ENCODE measurements around the gene SARS1.
A peak's percentile ranks its signal among the peaks of the same experiment; 100 is the strongest.

SARS1 gene

DNA sequence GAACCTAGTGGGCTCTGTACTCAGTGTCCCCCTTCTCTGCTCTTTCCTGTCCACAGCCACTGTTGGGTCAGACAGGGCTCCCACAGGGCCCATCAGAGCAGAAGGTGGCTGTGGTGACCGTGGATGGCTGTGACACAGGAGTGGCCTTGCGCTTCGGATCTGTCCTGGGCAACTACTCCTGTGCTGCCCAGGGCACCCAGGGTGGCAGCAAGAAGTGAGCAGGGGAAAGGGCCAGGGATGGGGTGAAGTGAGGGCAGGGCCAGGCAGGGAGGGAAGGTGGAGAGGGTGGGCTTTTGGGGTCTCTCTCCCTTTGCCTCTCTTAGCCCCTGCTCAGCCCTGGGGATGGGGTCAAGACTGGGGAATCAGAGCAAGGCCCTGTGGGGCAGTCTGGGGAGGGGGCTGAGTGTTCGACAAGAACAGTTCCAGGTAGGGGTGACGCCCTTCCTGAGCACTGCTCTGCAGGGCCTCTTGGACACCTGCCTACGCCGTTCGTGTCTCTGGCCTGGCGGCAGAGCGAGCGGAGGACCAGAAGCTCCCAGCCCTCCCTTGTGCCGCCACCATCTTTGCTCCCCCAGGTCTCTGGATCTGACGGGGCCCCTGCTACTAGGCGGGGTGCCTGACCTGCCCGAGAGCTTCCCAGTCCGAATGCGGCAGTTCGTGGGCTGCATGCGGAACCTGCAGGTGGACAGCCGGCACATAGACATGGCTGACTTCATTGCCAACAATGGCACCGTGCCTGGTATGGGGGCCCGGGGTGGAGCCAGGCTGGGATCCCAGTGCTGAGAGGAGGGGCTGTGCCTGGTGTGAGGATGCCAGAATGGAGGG is 48.7 kb downstream of the SARS1 start:
- no peaks in the 10 kb centered on the region for H3K4me1 ChIP-seq
- no peak overlapping the region for H3K4me3 ChIP-seq (ENCODE audit: low read depth, low read length)
- TF ChIP-seq, protein P1, sequence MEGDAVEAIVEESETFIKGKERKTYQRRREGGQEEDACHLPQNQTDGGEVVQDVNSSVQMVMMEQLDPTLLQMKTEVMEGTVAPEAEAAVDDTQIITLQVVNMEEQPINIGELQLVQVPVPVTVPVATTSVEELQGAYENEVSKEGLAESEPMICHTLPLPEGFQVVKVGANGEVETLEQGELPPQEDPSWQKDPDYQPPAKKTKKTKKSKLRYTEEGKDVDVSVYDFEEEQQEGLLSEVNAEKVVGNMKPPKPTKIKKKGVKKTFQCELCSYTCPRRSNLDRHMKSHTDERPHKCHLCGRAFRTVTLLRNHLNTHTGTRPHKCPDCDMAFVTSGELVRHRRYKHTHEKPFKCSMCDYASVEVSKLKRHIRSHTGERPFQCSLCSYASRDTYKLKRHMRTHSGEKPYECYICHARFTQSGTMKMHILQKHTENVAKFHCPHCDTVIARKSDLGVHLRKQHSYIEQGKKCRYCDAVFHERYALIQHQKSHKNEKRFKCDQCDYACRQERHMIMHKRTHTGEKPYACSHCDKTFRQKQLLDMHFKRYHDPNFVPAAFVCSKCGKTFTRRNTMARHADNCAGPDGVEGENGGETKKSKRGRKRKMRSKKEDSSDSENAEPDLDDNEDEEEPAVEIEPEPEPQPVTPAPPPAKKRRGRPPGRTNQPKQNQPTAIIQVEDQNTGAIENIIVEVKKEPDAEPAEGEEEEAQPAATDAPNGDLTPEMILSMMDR (IDR thresholded peaks at IDR 0.05): no peak
- H3K36me3 ChIP-seq (ENCODE audit: control insufficient read depth, insufficient read depth, low read length): no peaks in the 10 kb centered on the region
- H3K4me2 ChIP-seq (ENCODE audit: low read length): no peak overlapping the region
- H3K9me3 ChIP-seq (ENCODE audit: control insufficient read depth, low read length): no peaks in the 10 kb centered on the region
- no peaks in the 10 kb centered on the region for H3K27me3 ChIP-seq (ENCODE audit: control insufficient read depth, insufficient read depth, low read length)
- no peak overlapping the region for H2AFZ ChIP-seq
- H3K79me2 ChIP-seq: no peaks in the 10 kb centered on the region
- no peak overlapping the region for H3K27ac ChIP-seq
- no peak overlapping the region for H3K9ac ChIP-seq

GRCh38 chr1:109263234-109263596 is 49.5 kb downstream of the SARS1 start:
- no peak overlapping the region for H3K9ac ChIP-seq
- H3K27me3 ChIP-seq (ENCODE audit: control insufficient read depth, insufficient read depth, low read length): no peaks in the 10 kb centered on the region
- TF ChIP-seq, protein P1 (IDR thresholded peaks at IDR 0.05): no peak
- H2AFZ ChIP-seq: no peak overlapping the region
- no peak overlapping the region for H3K4me2 ChIP-seq (ENCODE audit: low read length)
- H3K4me1 ChIP-seq: no peaks in the 10 kb centered on the region
- H3K27ac ChIP-seq: no peak overlapping the region
- no peaks in the 10 kb centered on the region for H3K79me2 ChIP-seq
- no peak overlapping the region for H3K4me3 ChIP-seq (ENCODE audit: low read depth, low read length)
- H3K9me3 ChIP-seq (ENCODE audit: control insufficient read depth, low read length): no peaks in the 10 kb centered on the region
- H3K36me3 ChIP-seq (ENCODE audit: control insufficient read depth, insufficient read depth, low read length): no peaks in the 10 kb centered on the region

- Histone ChIP-seq H2AFZ (no peak overlapping the region), H3K4me2 (ENCODE audit: low read length) (no peak overlapping the region), H3K36me3 (ENCODE audit: control insufficient read depth, insufficient read depth, low read length) (no peaks in the 10 kb centered on the region), H3K9me3 (ENCODE audit: control insufficient read depth, low read length) (no peaks in the 10 kb centered on the region), H3K79me2 (no peaks in the 10 kb centered on the region), H3K4me1 (no peaks in the 10 kb centered on the region), H3K9ac (no peak overlapping the region), H3K27ac (no peak overlapping the region), H3K27me3 (ENCODE audit: control insufficient read depth, insufficient read depth, low read length) (no peaks in the 10 kb centered on the region), H3K4me3 (ENCODE audit: low read depth, low read length) (no peak overlapping the region)
- TF ChIP-seq, protein P1 (IDR thresholded peaks at IDR 0.05): peak; percentile 57
Measured at GRCh38 chr1:109263597-109264378, 50.1 kb downstream of the SARS1 start.

- Histone ChIP-seq H2AFZ (no peak overlapping the region), H3K79me2 (no peaks in the 10 kb centered on the region), H3K36me3 (ENCODE audit: control insufficient read depth, insufficient read depth, low read length) (no peaks in the 10 kb centered on the region), H3K27ac (no peak overlapping the region), H3K9ac (no peak overlapping the region), H3K27me3 (ENCODE audit: control insufficient read depth, insufficient read depth, low read length) (no peaks in the 10 kb centered on the region), H3K9me3 (ENCODE audit: control insufficient read depth, low read length) (no peaks in the 10 kb centered on the region), H3K4me3 (ENCODE audit: low read depth, low read length) (no peak overlapping the region), H3K4me1 (no peaks in the 10 kb centered on the region), H3K4me2 (ENCODE audit: low read length) (no peak overlapping the region)
- TF ChIP-seq, protein P1 (IDR thresholded peaks at IDR 0.05): no peak
Measured at GRCh38 chr1:109264379-109264755, 50.6 kb downstream of the SARS1 start.
